Measurements from ENCODE around the gene TP53I3.

DNA sequence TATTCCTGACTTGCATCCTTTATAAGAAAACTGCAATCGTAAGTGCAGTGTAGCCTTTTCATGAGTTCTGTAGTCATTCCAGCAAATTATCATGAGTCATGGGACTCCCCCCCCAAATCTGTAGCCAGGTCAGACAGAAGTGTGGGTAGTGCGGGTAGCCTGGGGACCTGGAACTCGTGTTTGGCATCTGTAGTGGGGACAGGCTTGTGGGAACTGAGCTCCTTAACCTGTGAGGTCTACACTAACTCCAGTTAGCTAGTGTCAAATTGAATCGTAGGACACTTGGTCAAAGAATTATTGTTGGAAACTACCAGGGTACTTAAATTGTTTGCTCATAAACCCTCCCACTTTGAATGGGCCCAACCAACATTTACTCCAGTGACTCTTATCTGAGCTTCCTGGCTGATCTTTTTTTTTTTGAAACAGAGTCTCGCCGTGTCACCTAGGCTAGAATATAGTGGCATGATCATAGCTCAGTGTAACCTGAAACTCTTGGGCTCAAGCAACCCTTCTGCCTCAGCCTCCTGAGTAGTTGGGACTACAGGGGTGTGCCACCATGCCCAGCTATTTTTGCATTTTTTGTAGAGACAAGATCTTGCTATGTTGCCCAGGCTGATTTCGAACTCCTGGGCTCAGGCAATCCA, 26.1 kb upstream of the TP53I3 start:
- TF ChIP-seq EP300 (IDR thresholded peaks at IDR 0.05) (no peak), POLR2A (IDR thresholded peaks at IDR 0.05) (no peak)
- TF ChIP-seq, protein P1, sequence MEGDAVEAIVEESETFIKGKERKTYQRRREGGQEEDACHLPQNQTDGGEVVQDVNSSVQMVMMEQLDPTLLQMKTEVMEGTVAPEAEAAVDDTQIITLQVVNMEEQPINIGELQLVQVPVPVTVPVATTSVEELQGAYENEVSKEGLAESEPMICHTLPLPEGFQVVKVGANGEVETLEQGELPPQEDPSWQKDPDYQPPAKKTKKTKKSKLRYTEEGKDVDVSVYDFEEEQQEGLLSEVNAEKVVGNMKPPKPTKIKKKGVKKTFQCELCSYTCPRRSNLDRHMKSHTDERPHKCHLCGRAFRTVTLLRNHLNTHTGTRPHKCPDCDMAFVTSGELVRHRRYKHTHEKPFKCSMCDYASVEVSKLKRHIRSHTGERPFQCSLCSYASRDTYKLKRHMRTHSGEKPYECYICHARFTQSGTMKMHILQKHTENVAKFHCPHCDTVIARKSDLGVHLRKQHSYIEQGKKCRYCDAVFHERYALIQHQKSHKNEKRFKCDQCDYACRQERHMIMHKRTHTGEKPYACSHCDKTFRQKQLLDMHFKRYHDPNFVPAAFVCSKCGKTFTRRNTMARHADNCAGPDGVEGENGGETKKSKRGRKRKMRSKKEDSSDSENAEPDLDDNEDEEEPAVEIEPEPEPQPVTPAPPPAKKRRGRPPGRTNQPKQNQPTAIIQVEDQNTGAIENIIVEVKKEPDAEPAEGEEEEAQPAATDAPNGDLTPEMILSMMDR (IDR thresholded peaks at IDR 0.05), result no peak
